ENCODE measurements around the gene CRACR2B.

GRCh38 chr11:864898-865297 is 37.2 kb downstream of the CRACR2B start:
- TF ChIP-seq CTCF (IDR thresholded peaks at IDR 0.05; ENCODE audit: low read length) (no peak), EZH2 (optimal IDR thresholded peaks at IDR 0.05; ENCODE audit: low read depth, low read length) (no peak), EZH2phosphoT487 (IDR thresholded peaks at IDR 0.05; ENCODE audit: low read length) (no peak)
